Stimulated activated CD4-positive, alpha-beta T cell treated with anti-CD3 and anti-CD28 coated beads, TNF-alpha, amount 100 ng/mL, for 4 hours (primary cell): ENCODE data around the gene TMTC2.
A peak's percentile ranks its signal among the peaks of the same experiment; 100 is the strongest.

Experiments used
- DNase-seq, 3 experiments: peaks; one replicate each; pipeline ENCODE4 v3.0.0-alpha.2; 2020; ENCODE audit warnings: low read depth in 3 of 3

Gene TMTC2

DNA sequence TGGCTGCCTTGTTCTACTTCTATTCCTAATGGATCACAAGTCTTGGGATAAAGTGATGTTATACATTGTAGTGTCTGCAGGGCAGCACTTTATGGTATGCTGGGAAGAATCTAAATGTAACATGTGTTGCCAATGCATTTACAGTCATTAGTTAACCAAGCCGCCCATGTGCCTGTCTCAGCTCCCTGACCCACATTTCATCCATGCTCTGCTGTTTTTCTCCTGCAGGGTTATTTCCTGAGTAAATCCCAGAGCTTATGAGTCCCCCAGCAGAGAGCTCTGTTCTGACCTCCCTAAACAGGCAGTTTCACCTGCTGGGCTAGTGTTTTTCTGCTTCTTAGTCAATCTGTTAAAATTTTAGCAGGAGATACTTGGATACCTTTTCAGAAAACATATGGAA lies 4.4 kb upstream of the TMTC2 start:
- no peak for DNase-seq

- DNase-seq = no peak
Observed at GRCh38 chr12:82682851-82683261, 3.9 kb upstream of the TMTC2 start.

GRCh38 chr12:82685790-82686167 lies 927 bp upstream of the TMTC2 start:
- peak; percentile 83 to 87 (median 84) for DNase-seq

DNA sequence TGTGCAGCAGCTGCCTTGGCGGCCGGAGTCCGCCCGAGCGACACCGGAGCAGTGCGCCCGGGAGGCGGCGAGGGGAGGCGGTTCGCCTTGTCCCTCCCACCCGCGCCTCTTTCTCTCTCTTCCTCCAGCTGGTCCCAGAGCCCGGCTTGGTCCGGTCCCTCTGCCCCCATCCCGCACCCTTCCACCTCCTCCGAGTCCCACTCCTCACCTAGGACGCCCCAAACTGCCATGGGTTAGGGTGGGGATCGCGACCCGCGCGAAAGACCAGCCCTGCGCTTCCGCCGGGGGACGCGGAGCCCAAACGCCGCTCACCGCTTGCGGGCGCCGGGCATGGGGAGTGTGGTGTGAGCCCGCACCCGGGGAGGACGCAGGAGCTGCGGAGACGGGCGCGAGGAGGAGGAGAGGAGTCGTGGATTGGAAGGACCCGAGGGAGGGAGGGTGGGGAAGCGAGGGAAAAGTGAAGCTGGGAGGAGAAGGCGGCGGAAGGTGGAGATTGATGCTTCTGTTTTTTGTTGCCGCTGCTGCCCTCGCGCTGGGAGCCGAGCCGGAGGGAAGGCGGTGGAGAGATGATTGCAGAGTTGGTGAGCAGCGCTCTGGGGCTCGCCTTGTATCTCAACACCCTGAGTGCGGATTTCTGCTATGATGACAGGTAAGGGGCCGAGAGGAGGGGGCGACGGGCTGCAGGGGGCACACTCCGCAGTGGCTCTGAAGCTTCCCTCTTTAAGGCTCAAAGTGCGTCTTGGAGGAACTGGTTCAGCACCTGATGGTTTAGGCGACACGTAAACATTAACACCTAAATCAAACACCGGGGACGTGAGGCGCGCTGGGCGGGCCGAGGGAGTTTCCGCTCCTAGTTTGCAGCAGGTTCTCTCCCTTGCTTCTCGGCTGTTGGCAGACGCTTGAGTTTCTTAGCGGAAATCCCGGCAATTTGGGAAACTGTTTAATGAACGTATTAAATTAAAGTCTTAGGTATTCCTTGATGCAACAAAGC lies 610 bp downstream of the TMTC2 start:
- DNase-seq = peak; percentile 19 to 36 (median 23)

- no peak for DNase-seq
Observed at GRCh38 chr12:82688035-82688501, 1.4 kb downstream of the TMTC2 start.

GRCh38 chr12:82688596-82688995 lies 1.9 kb downstream of the TMTC2 start:
- DNase-seq = no peak

DNA sequence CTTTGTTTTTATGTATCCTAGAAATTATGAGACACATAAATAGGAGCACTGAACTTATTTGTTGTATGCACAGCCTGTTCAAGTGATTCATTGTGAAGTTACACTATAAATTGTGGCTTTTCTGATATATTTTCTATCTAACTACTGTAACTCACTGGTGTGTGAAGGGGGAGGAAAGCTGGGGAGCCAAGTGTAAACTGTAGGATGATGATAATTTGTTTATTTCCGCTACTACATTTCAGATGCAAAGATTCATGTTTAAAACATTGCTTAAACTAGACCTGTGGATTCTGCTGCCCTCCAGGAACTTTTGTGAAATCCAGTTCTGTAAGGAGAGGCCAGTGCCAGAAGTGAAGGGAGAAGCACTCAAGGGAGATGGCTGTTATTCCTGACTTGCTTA lies 3.3 kb downstream of the TMTC2 start:
- no peak for DNase-seq

GRCh38 chr12:82691513-82691912 lies 4.8 kb downstream of the TMTC2 start:
- no peak for DNase-seq

GRCh38 chr12:82694276-82694675 lies 7.6 kb downstream of the TMTC2 start:
- no peak for DNase-seq

- no peak for DNase-seq
Observed at GRCh38 chr12:82694970-82695369, 8.3 kb downstream of the TMTC2 start.

- no peak for DNase-seq
Observed at GRCh38 chr12:82695531-82695930, 8.8 kb downstream of the TMTC2 start.

- DNase-seq = no peak
Observed at GRCh38 chr12:82696543-82696942, 9.8 kb downstream of the TMTC2 start.

GRCh38 chr12:82698708-82699564 lies 12.2 kb downstream of the TMTC2 start:
- no peak for DNase-seq

- DNase-seq = no peak
Observed at GRCh38 chr12:82705774-82706173, 19.1 kb downstream of the TMTC2 start.

DNA sequence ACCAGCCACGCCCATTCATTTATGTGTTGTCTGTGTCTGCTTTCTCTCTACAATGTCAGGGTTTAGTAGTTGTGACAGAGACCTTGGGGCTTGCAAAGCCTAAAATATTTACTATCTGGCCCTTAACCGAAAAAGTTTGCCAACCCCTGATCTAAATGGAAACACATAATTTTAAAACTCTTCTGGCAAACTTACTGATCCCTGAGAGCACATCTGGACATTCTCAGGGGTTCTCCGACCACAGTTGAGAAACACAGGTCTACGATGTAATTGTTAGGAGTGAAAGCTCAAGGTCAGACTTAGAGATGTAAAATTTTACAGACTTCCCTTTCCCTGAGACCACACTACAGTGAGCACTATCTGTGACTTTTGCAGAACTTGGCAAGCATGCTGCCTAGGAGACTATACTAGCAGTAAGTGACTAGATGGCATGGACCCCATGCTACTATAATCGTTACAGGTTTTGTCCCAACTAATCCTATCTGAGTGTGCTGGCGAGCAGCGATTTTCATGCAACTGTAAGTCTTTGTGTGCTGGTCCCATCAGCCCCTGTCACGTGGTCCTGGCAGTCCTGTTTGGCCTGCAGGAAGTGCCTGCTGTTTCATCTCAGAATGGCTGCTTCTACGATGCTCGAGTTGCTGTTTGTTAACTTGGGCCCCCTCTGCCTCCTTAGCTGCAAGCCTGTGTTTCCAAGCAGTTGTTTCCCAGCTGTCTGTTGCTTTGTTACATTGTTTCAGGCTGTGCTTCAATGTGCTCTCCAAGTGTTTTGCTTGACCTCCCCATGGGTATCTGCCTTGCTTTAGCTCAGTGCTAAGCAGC lies 21.6 kb downstream of the TMTC2 start:
- DNase-seq = no peak

DNA sequence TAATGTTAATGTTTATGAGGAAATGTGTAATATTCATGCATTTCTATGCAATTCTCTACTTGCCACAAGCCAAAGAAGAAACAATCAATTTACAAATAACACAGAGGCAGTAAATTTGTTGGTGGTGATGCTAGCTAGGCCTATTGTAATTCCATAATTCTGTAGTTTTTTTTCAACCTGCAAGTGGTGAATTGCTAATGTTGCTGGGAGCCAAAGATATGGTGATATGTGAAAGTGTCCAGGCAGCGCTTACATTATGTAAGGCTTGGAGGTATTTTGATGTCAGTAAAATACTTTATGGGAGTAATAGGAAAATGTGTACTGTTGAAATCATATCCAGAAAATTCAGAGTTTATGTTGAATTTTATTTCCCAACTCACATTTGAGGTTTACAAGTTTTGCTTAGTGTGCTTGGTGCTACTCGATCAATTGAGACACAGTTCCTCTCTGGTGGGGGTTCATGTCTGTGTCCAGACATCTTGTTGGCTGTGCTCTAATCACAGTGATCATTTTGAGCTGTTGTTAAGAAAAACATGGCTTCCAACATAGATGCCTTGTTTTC lies 23.2 kb downstream of the TMTC2 start:
- DNase-seq = no peak

GRCh38 chr12:82710741-82711140 lies 24.0 kb downstream of the TMTC2 start:
- DNase-seq = no peak

GRCh38 chr12:82714427-82714826 lies 27.7 kb downstream of the TMTC2 start:
- DNase-seq = no peak

DNA sequence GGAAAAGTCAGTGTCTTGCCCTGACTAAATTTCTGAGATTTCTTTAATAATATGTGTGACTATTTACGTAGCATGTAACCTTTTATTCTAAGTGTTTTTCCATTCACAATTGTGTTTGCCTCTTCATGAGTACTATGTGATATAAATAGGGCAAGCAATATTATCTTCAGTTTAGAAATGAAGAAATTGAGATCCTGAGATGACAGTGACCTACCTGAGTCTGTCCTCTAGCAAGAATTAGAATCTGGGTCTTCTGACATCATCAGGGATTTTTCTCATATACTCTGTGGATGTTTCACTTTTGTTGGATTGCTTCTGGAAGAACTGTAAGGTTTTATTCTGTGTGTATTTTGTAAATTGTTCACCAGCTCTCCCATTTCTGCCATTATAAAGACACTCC lies 35.0 kb downstream of the TMTC2 start:
- DNase-seq = no peak

DNA sequence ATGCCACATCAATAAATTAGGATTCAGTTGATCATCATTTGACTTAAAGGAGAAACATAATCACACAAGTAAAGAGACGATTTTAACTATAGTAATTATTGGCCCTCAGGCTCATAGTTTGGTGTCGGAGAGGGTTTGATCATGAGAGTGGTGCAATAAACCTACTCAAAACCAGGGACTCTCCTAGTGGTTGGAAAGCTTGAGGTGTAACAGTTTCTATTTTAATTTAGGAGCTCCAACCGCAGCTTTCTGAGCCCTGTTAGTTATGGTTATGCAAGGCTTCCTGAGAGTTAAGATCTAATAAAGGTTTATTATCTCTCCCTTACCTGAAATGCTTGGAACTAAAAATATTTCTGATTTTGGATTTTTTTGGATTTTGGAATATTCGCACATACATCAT lies 36.4 kb downstream of the TMTC2 start:
- no peak for DNase-seq

GRCh38 chr12:82723891-82724290 lies 37.2 kb downstream of the TMTC2 start:
- no peak for DNase-seq
